Activated CD8-positive, alpha-beta memory T cell treated with anti-CD3 and anti-CD28 coated beads, Interleukin-2, amount 50 U/mL, for 1 hour (primary cell): ENCODE data around the gene CLN3.
"Not testable (repeated sequence)": the region's sequence is repeated elsewhere in the genome, so short reads cannot be mapped to it uniquely, and the experiment has no call there.

Experiments used
- DNase-seq: peaks from one replicate; pipeline ENCODE4 v3.0.0-alpha.2; 2020; ENCODE audit errors: extremely low read depth

CLN3 gene

DNA sequence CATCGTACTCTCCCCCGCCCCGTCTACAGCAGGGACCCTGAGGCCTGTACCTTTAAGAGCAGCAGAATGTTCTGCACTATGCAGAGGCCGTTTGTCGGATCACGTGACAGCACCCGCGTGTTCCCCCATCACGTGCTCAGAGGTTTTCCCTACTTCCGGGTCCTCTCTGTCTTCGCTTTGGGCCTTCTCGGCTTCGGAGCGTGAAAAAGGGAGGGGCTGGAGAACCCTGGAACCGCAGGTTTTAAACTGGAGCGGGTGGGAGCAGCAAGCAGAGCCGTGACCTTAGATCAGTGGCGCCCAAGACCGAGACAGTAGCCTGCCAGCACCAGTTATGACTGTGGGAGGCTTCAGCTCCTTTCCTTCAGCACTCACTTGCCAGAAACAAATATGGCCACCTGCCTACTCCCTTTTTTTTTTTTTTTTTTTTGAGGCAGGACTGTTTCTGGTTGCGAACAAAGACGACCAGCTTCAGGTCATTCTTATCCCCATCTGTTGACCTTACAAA lies at the start of gene CLN3:
Gene CLN3, minus strand, starts transcription at position 105 of the 505 bp plus-strand sequence. CDS start 315 bp downstream, outside the sequence.
- peak; percentile 76 for DNase-seq

DNA sequence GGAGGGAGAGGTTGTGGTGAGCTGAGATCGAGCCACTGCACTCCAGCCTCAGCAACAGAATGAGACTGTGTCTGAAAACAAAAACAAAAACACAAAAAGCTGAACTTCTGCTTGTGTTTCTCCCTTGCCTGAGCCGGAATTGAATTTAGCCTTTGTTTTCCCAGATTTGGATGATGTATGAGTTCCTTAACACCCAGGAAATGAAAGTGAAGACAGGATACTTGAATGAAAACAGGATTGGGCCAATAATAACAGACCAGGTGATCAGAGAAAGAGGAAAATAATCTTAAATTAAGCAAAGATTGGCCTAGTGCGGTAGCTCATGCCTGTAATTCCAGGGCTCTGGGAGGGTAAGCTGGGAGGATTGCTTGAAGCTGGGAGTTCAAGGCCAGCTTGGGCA lies 48.5 kb upstream of the CLN3 start:
- DNase-seq, result no peak

DNA sequence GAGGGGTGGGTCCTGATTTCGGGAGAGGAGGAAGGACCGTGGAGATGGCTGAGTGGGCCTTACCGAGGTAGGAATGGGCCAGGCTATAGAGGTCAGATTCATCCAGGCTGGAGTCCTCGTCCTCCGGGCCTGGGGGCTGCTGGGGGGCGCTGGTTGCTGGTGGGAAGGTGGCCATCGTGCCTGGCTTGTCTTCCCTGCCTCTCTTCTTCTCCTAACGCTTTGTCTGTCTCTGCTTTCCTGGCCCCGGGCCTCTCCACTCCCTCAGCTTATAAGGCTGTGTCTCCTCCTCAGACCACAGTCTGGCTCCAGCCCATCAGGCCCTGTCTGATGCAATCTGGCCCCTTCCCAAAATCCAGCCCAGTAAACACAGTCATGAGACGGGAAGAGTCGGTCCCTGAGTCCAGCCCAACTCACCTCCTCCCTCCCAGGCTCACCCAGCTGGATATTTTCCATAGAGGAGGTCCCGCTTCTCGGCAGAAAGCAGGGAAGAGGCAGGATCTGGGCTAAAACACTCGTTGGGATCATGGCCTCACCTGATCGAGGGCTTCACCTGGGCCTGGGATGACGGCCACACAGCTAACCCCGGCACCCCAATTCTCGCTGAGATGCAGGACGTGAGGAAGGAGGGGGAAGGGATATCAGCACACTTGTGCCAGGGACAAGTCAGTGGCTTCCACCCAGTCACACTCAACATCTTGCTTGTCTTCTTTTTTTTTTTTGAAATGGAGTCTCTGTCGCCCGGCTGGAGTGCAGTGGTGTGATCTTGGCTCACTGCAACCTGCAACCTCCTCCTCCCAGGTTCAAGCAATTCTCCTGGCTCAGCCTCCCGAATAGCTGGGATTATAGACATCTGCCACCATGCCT lies 47.1 kb upstream of the CLN3 start, which contains the start of gene NUPR1:
Gene NUPR1, minus strand, starts transcription at position 242 of the 864 bp plus-strand sequence. Its CDS starts 67 bp downstream, at position 175.
- DNase-seq, result no peak

DNA sequence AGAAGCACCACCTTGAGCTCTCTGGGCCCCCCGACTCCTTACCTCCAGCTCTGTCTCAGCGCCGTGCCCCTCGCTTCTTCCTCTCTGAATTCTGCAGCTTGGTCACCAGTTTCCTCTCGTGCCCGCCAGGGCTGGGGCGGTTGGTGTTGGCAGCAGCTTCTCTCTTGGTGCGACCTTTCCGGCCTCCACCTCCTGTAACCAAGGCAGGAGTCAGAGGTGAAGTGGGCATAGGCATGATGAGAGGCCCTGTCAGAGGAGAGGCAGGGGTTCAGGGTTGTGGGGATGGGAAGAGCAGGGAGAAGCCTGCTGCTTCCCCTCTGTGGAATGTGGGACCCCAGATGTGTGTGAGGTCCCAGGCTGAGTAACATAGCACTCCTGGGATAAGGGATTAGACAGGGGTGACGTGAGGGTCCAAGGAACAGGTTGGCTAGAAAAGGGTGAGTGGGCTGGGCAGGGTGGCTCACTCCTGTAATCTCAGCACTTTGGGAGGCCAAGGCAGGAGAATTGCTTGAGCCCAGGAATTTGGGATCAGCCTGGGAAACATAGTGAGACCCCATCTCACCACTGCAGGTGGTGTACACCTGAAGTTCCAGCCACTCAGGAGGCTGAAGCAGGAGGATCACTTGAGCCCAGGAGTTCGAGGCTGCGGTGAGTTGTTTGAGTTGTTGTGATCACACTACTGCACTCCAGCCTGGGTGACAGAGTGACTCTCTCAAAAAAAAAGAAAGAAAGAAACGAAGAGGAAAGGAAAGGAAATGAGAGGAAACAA lies 46.3 kb upstream of the CLN3 start:
- no peak for DNase-seq

DNA sequence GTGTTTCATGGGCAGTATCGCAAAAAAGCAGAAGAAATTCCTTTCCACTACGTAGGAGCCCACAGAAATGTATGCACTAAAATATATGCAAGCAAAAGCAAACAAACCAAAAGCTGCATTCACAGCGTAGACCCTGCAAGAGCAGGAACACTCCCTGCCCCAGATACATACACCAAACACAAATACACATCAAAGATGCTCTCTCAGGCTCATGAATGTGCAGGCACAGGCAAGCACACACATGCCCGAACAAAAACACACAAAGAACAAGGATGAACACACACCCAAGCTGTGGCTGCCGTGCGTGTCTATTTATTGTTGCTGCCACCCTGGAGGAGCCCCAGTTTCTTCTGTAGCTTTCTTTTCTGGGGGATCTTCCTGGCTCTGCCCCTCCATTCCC lies 45.2 kb upstream of the CLN3 start:
- no peak for DNase-seq

DNA sequence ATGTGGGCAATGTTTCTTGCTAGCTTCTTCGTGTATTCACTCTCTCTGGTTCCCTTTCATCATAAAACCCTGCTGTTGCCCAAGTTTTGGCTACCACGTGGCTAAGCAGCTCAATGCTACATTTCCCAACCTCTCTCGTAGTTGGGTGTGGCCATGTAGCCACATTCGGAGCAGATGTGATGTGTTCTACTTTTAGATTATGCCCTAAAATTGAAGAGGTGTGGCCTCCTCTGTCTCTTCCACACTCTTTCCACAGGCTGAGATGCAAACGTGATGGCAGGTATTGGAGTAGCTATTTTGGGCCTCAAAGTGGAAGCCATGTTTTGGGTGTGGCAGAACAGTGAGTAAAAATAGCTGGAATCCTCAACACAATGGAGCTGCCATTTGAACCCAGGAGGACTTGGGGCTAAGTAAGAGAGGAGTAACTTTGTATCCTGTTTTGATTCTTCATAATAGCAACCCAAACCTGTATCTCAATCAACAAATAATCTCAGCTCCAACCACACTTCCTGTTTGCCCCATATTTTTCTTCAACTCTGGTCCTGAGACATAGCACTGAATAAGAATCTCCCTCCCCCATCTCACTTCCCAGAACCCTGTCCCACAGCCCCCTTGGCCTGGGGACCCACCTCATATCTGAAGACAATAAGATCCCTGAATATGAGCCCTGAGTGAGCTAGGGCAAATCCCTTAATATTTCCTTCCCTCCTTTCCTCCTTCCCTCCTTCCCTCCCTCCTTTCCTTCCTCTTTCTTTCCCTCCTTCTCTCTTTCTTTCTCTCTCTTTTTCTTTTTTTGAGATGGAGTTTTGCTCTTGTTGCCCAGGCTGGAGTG lies 42.9 kb upstream of the CLN3 start:
- no peak for DNase-seq

DNA sequence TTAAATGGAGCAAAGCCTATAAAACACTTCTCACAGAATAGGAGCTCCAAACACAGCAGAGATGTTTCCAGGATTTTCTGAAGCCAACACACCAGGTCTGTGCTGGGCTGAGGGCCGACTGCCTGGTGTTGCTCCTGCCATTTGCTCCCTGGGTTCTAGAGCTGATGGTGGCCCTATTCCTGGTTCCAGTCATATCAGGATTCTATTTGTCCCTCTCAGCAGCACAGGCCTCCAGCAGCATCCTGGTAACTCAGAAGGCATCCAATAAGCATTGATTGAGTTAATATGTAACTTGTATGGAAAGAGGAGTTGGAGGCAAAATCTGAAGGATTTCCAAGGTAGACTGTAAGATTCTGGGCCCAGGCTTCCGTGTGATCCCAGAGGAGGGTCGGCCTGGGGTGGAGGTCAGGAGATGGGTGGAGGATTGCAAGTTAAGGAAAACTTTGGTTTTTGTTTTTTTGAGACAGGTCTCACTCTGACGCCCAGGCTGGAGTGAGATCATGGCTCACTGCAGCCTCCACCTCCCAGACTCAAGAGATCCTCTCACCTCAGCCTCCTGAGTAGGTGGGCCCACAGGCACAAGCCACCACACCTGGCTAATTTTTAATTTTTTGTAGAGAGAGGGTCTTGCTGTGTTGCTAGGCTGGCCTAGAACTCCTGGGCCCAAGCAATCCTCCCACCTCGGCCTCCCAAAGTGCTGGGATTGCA lies 41.2 kb upstream of the CLN3 start:
- no peak for DNase-seq

DNA sequence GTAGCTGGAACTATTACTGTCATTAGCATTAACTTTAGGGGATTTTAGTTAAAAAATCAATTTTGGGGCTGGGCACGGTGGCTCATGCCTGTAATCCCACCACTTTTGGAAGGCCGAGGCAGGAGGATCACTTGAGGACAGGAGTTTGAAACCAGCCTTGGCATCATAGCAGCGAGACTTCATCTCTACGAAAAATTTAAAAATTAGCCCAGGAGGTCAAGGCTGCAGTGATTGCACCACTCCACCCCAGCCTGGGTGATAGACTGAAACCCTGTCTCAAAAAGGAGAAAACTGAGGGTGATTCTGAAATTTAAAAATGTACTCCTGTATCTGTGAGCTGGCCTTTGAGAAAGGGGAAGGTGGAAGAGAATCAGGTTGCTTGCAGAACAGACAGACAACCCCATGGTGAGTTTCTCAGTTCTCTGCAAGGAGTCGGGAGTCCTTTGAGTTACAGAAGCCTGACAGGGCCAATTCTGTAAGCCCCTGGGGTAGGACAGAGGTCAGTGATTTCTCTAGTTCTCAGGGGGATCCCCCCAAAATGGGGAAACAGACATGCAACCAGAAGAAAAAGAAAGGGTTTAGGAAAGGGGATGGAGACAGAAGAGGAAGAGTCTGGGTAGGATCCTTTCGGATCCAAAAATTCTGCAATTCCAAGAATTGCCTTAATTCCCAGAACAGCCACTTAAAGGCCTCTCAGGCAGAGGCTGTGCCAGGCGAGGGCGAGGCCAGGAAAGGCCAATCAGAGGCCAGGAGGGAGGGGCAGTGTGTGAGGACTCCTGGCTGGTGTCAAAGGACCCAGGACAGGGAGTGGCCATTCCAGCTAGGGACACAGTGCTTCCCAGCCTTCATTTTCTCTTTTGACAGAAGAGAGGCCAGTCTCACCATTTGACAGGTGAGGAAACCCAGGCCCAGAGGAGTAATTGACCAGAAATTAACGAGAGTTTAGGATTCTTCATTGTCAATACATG lies 40.2 kb upstream of the CLN3 start:
- DNase-seq, result no peak

DNA sequence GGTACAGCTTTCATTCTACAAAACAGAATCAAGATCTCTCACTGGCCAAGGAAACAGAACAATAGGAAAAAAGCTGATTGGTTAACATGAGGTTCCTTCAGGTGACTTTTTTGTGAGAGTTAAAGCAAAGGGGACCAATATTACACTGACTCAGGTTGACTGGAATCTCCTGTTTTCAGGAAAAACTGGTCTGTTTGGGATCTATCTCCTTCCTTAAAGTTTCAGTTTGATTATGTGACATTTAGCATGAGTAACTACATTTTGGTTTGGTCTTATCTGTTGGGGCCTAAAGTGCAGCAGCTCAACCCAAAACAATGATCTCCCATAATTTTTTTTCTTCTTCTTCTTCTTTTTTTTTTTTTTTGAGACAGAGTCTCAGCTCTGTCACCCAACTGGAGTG lies 37.2 kb upstream of the CLN3 start:
- no peak for DNase-seq

DNA sequence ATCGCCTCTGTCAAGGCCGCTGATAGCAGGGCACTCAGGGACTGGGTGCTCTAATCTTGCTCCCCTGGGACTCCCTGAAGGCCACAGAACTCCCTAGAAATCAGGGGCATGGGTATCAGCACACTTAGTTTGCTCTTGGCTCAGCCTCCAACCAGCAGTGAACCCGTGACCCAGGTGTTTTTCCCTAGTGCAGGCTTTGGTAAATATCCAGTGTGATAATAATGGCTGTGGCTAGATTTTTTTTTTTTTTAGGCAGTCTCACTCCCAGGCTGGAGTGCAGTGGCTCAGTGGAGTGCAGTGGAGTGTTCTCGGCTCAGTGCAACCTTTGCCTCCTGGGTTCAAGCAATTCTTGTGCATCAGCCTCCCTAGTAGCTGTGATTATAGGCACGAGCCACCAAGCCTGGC lies 36.6 kb upstream of the CLN3 start:
- no peak for DNase-seq

DNA sequence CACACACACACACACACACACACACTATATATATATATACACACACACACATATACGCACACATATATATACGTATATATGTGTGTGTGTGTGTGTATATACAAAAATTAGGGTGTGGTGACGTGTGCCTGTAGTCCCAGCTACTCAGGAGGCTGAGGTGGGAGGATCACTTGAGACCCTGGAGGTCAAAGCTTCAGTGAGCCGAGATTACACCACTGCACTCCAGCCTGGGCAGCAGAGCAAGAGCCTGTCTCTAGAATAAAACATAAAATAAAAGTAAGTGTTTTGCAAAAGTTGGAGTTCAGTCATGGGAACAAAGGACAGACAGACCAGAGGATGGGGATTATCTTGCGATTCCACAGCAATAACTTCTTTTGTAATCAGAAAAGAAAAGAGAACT lies 36.1 kb upstream of the CLN3 start:
- no peak for DNase-seq

DNA sequence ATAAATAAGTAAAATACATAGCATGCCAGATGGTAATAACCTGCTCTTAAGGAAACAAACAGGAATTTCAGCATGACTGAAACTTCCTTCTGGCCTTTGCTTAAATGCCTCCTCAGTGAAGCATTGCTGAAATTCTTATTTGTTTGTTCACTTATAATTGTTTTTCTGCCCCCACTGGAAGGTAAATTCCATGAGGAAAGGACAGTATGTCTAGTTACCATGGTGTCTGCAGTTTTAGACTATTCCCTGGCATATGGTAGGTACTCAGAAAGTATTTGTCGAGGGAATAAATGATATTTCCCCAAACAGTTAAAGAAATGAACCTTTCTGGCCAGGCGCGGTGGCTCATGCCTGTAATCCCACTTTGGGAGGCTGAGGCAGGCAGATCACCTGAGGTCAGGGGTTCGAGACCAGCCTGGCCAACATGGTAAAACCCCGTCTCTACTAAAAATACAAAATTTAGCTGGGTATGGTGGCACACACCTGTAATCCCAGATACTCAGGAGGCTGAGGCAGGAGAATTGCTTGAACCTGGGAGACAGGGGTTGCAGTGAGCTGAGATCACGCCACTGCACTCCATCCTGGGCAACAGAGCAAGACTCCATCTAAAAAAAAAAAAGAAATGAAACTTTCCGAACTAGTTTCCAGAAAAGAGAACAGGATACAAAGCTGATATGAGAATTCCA lies 35.4 kb upstream of the CLN3 start:
- not testable (repeated sequence) for DNase-seq

DNA sequence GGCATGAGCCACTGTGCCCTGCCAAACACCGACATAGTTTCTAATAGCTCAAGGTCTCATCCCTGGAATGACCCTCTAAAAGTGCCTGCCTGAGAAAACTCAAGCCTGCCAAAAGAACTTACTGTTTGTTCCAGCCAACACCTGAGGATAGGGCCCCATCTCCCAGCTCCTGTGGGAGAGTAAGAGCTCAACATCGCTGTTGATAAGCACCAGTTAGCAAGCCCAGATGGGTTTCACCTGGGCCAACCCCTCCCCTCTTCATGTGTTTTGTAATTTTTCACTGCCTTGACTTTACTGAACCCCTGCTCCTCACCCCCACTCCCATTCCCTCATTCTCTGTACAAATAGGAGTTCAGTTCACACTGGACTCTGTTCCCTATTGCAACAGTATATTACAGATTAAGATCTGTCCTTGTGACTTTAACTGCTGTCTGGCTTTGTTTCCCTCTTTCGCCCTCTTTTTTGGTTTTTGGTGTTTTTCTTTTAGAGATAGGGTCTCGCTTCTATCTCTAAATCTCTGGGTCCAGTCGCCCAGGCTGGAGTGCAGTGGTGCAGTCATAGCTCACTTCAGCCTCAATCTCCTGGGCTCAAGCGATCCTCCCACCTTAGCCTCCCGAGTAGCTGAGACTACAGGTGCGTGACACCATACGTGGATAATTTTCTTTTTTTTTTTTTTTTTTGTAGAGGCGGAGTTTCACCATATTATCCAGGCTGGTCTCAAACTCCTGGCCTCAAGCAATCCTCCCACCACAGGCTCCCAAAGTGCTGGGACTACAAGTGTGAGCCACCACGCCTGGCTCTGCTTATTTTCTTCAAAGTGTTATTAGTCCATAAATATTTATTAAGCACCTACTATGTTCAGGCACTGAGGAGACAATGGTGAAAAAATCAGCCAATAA lies 34.6 kb upstream of the CLN3 start:
- no peak for DNase-seq

DNA sequence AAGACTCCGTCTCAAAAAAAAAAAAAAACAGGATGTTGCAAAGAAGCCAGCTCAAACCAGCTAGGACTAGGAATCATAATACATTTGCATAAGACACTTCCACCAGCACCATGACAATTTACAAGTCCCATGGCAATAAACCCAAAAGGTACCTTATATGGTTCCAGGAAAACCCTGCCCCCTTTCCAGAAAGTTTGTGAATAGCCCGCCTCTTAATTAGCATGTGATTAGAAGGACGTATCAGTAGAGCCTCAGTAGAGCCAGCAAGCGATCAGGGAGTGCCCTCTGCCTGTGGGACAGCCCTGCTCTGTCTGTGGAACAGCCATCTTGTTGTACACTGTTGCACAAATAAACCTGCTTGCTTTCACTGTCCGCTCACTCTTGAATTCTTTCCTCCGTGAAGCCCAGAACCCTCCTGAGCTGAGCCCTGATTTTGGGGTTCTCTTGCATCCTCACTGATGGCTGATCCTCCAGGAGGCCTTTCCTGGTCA lies 32.9 kb upstream of the CLN3 start:
- DNase-seq, result no peak

DNA sequence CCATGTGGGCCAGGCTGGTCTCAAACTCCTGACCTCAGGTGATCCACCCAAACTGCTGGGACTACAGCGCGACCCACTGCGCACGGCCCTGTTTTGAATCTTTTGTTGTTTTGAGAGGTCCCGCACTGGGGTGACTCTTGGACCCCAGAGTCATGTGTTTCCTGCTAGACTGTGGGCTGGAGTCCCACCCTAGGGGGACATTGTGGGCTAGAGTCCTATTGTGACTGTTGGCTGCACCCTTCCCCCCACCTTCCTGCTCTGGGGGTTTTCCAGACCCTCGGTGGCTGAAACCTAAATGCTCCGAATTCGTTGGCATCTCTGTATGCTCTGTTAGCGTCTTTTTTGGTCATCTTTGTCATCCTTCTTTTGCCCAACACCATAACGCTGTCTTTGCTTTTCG lies 30.9 kb upstream of the CLN3 start:
- DNase-seq, result no peak

DNA sequence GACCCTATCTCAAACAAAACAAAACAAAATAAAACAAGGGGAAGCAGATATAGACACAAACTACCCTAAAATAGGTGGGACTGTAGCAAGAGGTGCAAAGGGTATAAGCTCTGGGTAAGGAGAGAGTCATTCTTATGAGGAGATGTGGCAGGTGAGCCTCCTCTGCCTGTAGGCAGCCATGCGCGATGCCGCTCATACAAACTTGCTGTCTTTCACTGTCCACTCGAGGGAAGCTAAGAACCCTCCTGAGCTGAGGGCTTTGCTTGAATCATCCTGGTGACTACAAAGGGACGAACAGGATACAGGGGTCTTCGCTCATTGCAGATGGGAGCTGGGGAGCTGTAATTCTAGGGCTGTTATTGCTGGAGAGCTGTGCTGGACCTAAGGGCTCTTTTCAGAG lies 29.6 kb upstream of the CLN3 start:
- no peak for DNase-seq

DNA sequence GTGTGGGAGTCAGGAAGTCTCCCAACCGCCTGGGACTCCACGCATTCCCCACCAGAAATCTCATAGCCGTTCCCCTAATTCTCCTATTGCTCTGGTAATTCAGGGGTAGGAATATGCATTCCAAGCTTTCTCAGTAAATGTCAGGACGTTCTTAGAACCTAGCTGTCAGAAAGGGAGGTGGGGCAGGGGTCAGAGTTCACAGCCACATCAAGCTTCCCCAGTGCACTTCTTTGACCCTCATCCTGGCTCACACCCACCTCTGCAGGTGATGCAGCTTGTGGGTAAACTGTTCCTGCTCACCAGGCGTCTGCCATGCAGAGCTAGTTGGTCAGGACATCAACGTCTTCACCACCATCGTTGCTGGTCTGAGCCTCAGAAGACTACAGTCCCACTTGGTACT lies 28.8 kb upstream of the CLN3 start:
- DNase-seq, result no peak

DNA sequence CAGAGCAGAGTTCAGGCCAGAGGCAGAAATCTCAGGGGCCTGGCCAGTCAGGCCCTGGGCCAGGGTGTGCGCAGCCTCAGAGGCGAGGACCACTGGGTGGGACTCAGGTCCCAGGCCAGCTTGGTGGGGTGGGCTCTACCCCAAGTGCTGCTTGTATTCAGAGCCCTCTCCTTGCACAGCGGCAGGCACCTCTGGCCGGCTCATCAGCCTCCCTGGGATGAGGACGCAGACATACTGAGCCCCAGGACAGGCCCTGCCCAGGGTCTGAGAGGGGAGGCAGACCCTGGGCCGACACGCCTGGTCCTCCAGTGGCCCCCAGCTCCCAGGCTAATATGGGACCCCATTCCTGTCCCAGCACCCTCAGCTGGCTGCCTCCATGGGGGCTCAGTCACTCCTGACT lies 22.4 kb upstream of the CLN3 start:
- no peak for DNase-seq
